ENCODE data around the gene PEX11G.
"Not testable (repeated sequence)": the region's sequence is repeated elsewhere in the genome, so short reads cannot be mapped to it uniquely, and the experiment has no call there.

PEX11G gene

DNA sequence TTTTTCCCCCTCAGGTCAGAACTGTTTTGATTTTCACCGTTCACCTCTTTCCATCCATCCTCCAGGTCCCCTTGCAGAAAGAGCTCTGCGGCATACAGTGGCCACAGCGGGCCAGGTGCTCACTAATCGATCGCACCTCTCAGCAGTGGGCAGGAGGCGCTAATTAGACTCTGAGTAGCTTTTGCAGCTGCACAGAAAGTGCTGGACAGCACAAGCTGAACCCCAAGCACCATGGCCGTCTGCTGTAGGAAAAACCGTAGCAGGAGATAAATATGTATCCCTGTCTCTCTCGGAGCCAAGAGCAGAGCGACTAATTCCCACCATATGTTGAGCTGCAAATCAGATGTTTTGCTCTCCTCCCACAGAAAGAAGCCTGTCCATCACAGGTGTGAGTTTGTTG, 54.4 kb downstream of the PEX11G start:
- no peak for DNase-seq (ENCODE audit: low read depth in 2 of 2)

DNA sequence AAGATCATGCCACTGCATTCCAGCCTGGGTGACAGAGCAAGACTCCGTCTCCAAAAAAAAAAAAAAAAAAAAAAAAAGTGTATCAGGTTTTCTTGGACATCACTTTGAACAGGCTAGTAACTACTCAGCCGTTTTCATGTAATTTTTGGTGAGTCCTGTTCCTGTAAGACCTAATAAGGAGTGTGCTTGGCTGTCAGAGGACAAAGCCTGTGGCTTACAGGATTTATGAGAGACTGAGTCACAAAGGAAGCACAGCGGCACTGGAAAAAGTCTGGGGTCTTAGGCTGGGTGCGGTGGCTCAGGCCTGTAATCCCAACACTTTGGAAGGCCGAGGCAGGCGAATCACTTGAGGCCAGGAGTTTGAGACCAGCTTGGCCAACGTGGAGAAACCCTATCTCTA, 55.4 kb downstream of the PEX11G start:
- not testable (repeated sequence) for DNase-seq (ENCODE audit: low read depth in 2 of 2)

- no peak for DNase-seq (ENCODE audit: low read depth in 2 of 2)
These were observed 59.1 kb downstream of the PEX11G start for GRCh38 chr19:7429638-7430282.

GRCh38 chr19:7428651-7429113, 60.2 kb downstream of the PEX11G start:
- DNase-seq (ENCODE audit: low read depth in 2 of 2): no peak

DNA sequence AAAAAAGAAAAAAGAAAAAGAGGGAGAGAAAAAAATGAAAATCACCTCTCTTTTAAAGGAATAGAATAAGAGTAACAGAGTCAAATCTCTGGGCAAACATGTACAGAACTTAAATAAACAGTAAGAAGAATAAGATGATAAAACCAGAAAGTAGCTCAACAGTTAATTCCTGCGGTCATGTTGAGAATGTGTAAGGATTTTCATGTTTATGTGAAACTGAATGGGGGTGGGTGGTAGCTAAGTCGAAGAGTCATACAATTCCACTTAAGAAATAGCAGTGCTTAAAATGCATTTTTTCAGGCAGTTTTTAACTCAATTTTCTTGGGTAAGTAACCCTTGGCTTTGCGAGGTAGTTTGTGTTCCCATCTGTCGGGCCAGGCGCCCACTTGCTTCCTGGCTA, 60.9 kb downstream of the PEX11G start:
- no peak for DNase-seq (ENCODE audit: low read depth in 2 of 2)

- DNase-seq (ENCODE audit: low read depth in 2 of 2): no peak
These were observed 61.8 kb downstream of the PEX11G start for GRCh38 chr19:7426986-7427385.
